GM12878 (cell line): ENCODE results near the gene TAS2R60. TPM values are rescaled to one million over a fixed set of nuclear protein-coding genes. Genes with fewer than 3 reads are reported as not detected.
"Not testable (repeated sequence)": the region's sequence is repeated elsewhere in the genome, so short reads cannot be mapped to it uniquely, and the experiment has no call there.

Source experiments
- ATAC-seq: fragments of 200-7000 bp; cut with Tn5 transposase; 3 replicates; pipeline ENCODE4 v1.9.1; 2020; ENCODE audit warnings: mild to moderate bottlenecking, moderate library complexity
- BruUV-seq: library from RNA; stranded (reverse); fragments of 400-500 nt; replicated peaks from 2 replicates; lab custom pipeline; 2021; lab: Mats Ljungman, UMichigan
- CTCF ChIA-PET: fragments of 300-600 bp; sonication (Branson Sonifier 250); formaldehyde crosslinking; extraction: SDS; loops from one replicate; lab custom pipeline; 2021; ENCODE audit warnings: inconsistent platforms; lab: Yijun Ruan, JAX
- POLR2A ChIA-PET: fragments of 350-600 bp; formaldehyde crosslinking; extraction: SDS; loops from one replicate; lab custom pipeline; 2021; ENCODE audit warnings: inconsistent platforms; lab: Charles Lee
- RAD21 ChIA-PET: fragments of 300-600 bp; sonication (Branson Sonifier 250); formaldehyde crosslinking; loops from one replicate; lab custom pipeline; 2023; ENCODE audit warnings: antibody characterized with exemption; ENCODE audit not compliant: unreplicated experiment; lab: Charles Lee
- SMC1A ChIA-PET: fragments of 300-600 bp; sonication (Branson Sonifier 250); formaldehyde crosslinking; loops from one replicate; lab custom pipeline; 2023; ENCODE audit not compliant: unreplicated experiment, uncharacterized antibody; lab: Charles Lee
- DNase-seq: peaks from one replicate; pipeline ENCODE4 v3.0.0-alpha.2; 2011; ENCODE audit warnings: low read depth, low spot score
- FAIRE-seq: peaks from 3 replicates; lab custom pipeline; 2011; peaks lifted over from hg19 to GRCh38; lab: Jason Lieb, UNC
- H2AFZ ChIP-seq: 2 replicates; pipeline ENCODE4 v1.6.0; 2011; ENCODE audit warnings: low read depth, low read length, control low read depth; ENCODE audit not compliant: control insufficient read depth
- H3K27ac ChIP-seq: 2 replicates; pipeline ENCODE4 v1.5.1; 2011; ENCODE audit warnings: control low read depth; ENCODE audit not compliant: control insufficient read depth, insufficient read depth
- H3K27me3 ChIP-seq, 2 experiments: replicated peaks in 1 of 2; 2 replicates each; pipeline versions ENCODE4 v1.6.0 to v1.6.1; 2011; ENCODE audit warnings: low read length in 1 of 2; ENCODE audit not compliant: control insufficient read depth in 2 of 2, insufficient read depth in 2 of 2
- H3K36me3 ChIP-seq, 2 experiments: 2 replicates each; pipeline ENCODE4 v1.5.1; 2011; ENCODE audit warnings: low read length in 1 of 2; ENCODE audit not compliant: control insufficient read depth in 2 of 2, insufficient read depth in 2 of 2
- H3K4me1 ChIP-seq: 2 replicates; pipeline ENCODE4 v1.6.1; 2011; ENCODE audit warnings: mild to moderate bottlenecking, low read length, moderate library complexity, mixed read lengths; ENCODE audit not compliant: control insufficient read depth, insufficient read depth
- H3K4me2 ChIP-seq: 2 replicates; pipeline ENCODE4 v1.6.0; 2011; ENCODE audit warnings: control low read depth; ENCODE audit not compliant: control insufficient read depth, insufficient read depth
- H3K4me3 ChIP-seq: fragments of 200-600 bp; sonication (generic); 2 replicates; pipeline ENCODE4 v1.5.1; 2016
- H3K79me2 ChIP-seq: 2 replicates; pipeline ENCODE4 v1.6.0; 2011; ENCODE audit warnings: low read length; ENCODE audit not compliant: control insufficient read depth, insufficient read depth
- H3K9ac ChIP-seq: 2 replicates; pipeline ENCODE4 v1.8.0; 2011; ENCODE audit warnings: low read length, control low read depth, mixed read lengths; ENCODE audit not compliant: control insufficient read depth, insufficient read depth
- H3K9me3 ChIP-seq: replicated peaks from 3 replicates; pipeline ENCODE4 v1.5.1; 2011; ENCODE audit warnings: mild to moderate bottlenecking, low read length; ENCODE audit not compliant: control insufficient read depth, insufficient read depth
- H4K20me1 ChIP-seq: 2 replicates; pipeline ENCODE4 v1.6.0; 2011; ENCODE audit not compliant: control insufficient read depth, insufficient read depth
- RBBP5 ChIP-seq: fragments of 200-600 bp; sonication (generic); conservative IDR thresholded peaks from 2 replicates; pipeline ENCODE4 v1.6.1; 2016
- SKIL ChIP-seq: fragments of 450-650 bp; IDR thresholded peaks from 2 replicates; pipeline ENCODE4 v1.6.1; 2017; ENCODE audit warnings: mild to moderate bottlenecking, low read depth, inconsistent platforms; ENCODE audit not compliant: poor library complexity, severe bottlenecking
- WRNIP1 ChIP-seq: IDR thresholded peaks from 2 replicates; pipeline ENCODE4 v1.6.1; 2011; ENCODE audit warnings: low read depth, low read length, improper control_type of control experiment, borderline replicate concordance
- WGBS: methylation state at CpG from one replicate; pipeline ENCODE4 v1.1.6; 2016; ENCODE audit warnings: low lambda C conversion rate; ENCODE audit not compliant: insufficient replicate concordance, insufficient coverage; ENCODE audit errors: missing lambda C conversion rate; 5-methylcytosine and 5-hydroxymethylcytosine counted together
- in situ Hi-C: fragments of 300-500 bp; cut with MboI; formaldehyde crosslinking; loops from 9 replicates; pipeline ENCODE4 v1.14.3; 2018; ENCODE audit warnings: mixed read lengths
- intact Hi-C: fragments of 100-400 bp; cut with micrococcal nuclease; formaldehyde crosslinking; loops from one replicate; pipeline ENCODE4 v1.14.2; 2022; ENCODE audit not compliant: unreplicated experiment
- polyA plus RNA-seq, 11 experiments: library from polyadenylated mRNA; depleted of rRNA in 4 of 11; unstranded in 6 of 11; stranded (reverse) in 5 of 11; fragments of >200 nt; fragmentation: Nextera tagmentation in 4 of 11; fragmentation: Illumina TruSeq in 1 of 11; extraction: Ambion mirVana in 4 of 11; extraction: Trizol in 1 of 11; gene quantifications; 1 replicate in 1 of 11; 2 replicates in 10 of 11; pipeline versions ENCODE4 v1.2.1 to v1.2.3, GENCODE V29; 2011 to 2016; ENCODE audit warnings: inconsistent platforms in 2 of 11, missing spikeins in 2 of 11, low read depth in 1 of 11
- total RNA-seq, 4 experiments: library from RNA; depleted of rRNA in 3 of 4; stranded (reverse); fragments of >200 nt in 3 of 4; fragmentation: Illumina TruSeq in 1 of 4; extraction: Trizol in 1 of 4; gene quantifications; 2 replicates each; pipeline versions ENCODE4 v1.2.1 to v1.2.3, GENCODE V29; 2013 to 2021

Gene TAS2R60
- total and polyA plus RNA-seq, 10 of the 15 experiments (the other 5 are each of a cell fraction or from before 2014, with no cell fraction given) = not detected

GRCh38 chr7:143467724-143468123 is 24.5 kb downstream of the TAS2R60 start:
- H3K36me3 ChIP-seq = no peaks in the 10 kb centered on the region
- no peak for ATAC-seq
- no peaks in the 10 kb centered on the region; the same call in 2 of the 3 replicates for H3K9me3 ChIP-seq
- ChIA-PET RAD21 (no interaction called here), SMC1A (no interaction called here)
- no peak overlapping the region for H3K9ac ChIP-seq
- H3K79me2 ChIP-seq = no peaks in the 10 kb centered on the region
- no peak for TF ChIP-seq WRNIP1
- no peak for TF ChIP-seq SKIL
- TF ChIP-seq RBBP5 = no peak
- TF ChIP-seq, all 136 proteins: peak for 0
- Histone ChIP-seq H2AFZ (no peak overlapping the region), H3K4me3 (no peak overlapping the region), H3K4me2 (no peak overlapping the region), H3K27me3 (peaks cover 0 to 2% of the 10 kb centered on the region in 2 experiments; a peak in 1 of 4 replicates), H3K27ac (no peak overlapping the region), H4K20me1 (no peaks in the 10 kb centered on the region), H3K4me1 (no peaks in the 10 kb centered on the region)
- WGBS = 43% methylated on average over 1 of the region's 1 CpG
- no peak for FAIRE-seq
- DNase-seq = no peak
- in situ Hi-C loops = no loop called here
- BruUV-seq = no TSS peak
- ChIA-PET CTCF (no interaction called here), POLR2A (no interaction called here)
- intact Hi-C loops = no loop called here

- ATAC-seq, H2AFZ ChIP-seq, H3K9ac ChIP-seq: not testable (repeated sequence)
These were observed 28.9 kb downstream of the TAS2R60 start for GRCh38 chr7:143472071-143472689.

More at GRCh38 chr7:143472071-143472689, 28.9 kb downstream of the TAS2R60 start:
- FAIRE-seq, H3K27ac ChIP-seq, H4K20me1 ChIP-seq, RAD21 ChIA-PET, H3K4me2 ChIP-seq, H3K9me3 ChIP-seq, intact Hi-C loops, H3K27me3 ChIP-seq, H3K4me3 ChIP-seq, H3K4me1 ChIP-seq, BruUV-seq, H3K36me3 ChIP-seq, H3K79me2 ChIP-seq, in situ Hi-C loops, DNase-seq: not testable (repeated sequence)
- ChIA-PET SMC1A (interaction anchor here (1.2 kb wide), 1 partner anchor 16 kb away, joined by 3 read pairs; no protein-coding TSS in a partner anchor), CTCF (interaction anchor here (1.0 kb wide), 1 partner anchor 92 kb away, joined by 3 read pairs; no protein-coding TSS in a partner anchor), POLR2A (interaction anchor here (0.6 kb wide), 1 partner anchor 329 kb away, joined by 7 read pairs; no protein-coding TSS in a partner anchor)
- WGBS = 59% methylated on average over 11 of the region's 11 CpGs
